Breast epithelium (tissue), 4 donors: Measurements from ENCODE around the gene ZNF485. TPM values are rescaled to one million over a fixed set of nuclear protein-coding genes. Genes with fewer than 3 reads are reported as not detected.

Experiments used
- DNase-seq, 2 donors: peaks; one replicate each; pipeline ENCODE4 v3.0.0-alpha.2; 2019; ENCODE audit warnings: low spot score in 2 of 2
- H3K27ac ChIP-seq, 2 donors: fragments of 200-600 bp; sonication (generic) in 1 of 2; one replicate each; pipeline ENCODE4 v1.5.1; 2016 to 2019; ENCODE audit warnings: mild to moderate bottlenecking in 1 of 2
- H3K27me3 ChIP-seq, 2 donors: fragments of 200-600 bp; sonication (generic) in 1 of 2; one replicate each; pipeline versions ENCODE4 v1.5.1 to v1.6.0; 2017 to 2019; ENCODE audit warnings: control low read depth in 1 of 2, mild to moderate bottlenecking in 1 of 2
- H3K36me3 ChIP-seq: fragments of 200-600 bp; one replicate; pipeline ENCODE4 v1.5.1; 2019
- H3K4me1 ChIP-seq, 2 donors: fragments of 200-600 bp; sonication (generic); one replicate each; pipeline ENCODE4 v1.5.1; 2016 to 2019; ENCODE audit warnings: control low read depth in 1 of 2
- H3K4me3 ChIP-seq, 3 donors: fragments of 200-600 bp; sonication (generic); 1 replicate in 2 of 3; 2 replicates in 1 of 3; pipeline ENCODE4 v1.5.1; 2016 to 2019; ENCODE audit warnings: mild to moderate bottlenecking in 3 of 3, moderate library complexity in 2 of 3
- H3K9me3 ChIP-seq, 2 donors: fragments of 200-600 bp; sonication (generic) in 1 of 2; one replicate each; pipeline ENCODE4 v1.5.1; 2016 to 2019; ENCODE audit warnings: control low read depth in 1 of 2
- POLR2A ChIP-seq: fragments of 450-650 bp; IDR thresholded peaks from one replicate; pipeline ENCODE4 v1.6.1; 2016; ENCODE audit warnings: antibody characterized with exemption, mild to moderate bottlenecking, moderate library complexity
- POLR2AphosphoS5 ChIP-seq, 3 donors: sonication (generic); formaldehyde crosslinking; IDR thresholded peaks; one replicate each; pipeline ENCODE4 v1.6.1; 2017; ENCODE audit warnings: antibody characterized with exemption in 3 of 3
- intact Hi-C: fragments of 100-400 bp; cut with DNase I; formaldehyde crosslinking; loops from one replicate; pipeline ENCODE4 v1.15.1; 2023; ENCODE audit warnings: low total_unique reads
- total RNA-seq, 3 donors: library from RNA; depleted of rRNA; stranded (reverse); fragments of >200 nt; gene quantifications; one replicate each; pipeline ENCODE4 v1.1.0, GENCODE V29; 2016
- TF ChIP-seq, protein P1 (sequence below), 3 donors: fragments of 450-650 bp; IDR thresholded peaks; one replicate each; pipeline ENCODE4 v1.5.1; 2016 to 2017; ENCODE audit warnings: antibody characterized with exemption in 3 of 3, mild to moderate bottlenecking in 3 of 3, moderate library complexity in 3 of 3

Gene ZNF485
- total RNA-seq, 3 donors from 2014 or later = 3.9 to 4.5 (median 4.0) TPM

DNA sequence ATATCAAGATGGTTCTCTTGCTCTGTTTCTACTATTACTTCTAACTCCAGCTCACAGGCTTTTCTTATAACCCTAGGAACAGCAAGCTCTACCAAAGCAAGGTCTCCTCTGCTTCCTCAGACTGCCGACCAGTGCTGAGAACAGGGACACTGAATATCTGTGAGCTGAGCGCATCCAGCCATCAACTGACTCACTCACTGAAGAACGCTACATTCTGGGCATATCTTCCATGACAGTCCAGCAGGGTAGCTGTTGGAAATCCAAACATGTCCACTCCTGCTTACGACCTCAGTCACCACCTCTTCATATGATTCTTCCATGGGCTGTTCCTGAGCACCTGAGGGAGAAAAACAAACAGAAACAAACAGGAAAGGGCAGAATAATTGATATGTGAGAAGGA, 39.6 kb downstream of the ZNF485 start:
- Histone ChIP-seq H3K4me3 (no peak overlapping the region), H3K9me3 (peaks cover 54 to 62% of the 10 kb centered on the region in 2 donors), H3K4me1 (no peaks in the 10 kb centered on the region), H3K27me3 (no peaks in the 10 kb centered on the region), H3K36me3 (peaks cover 26% of the 10 kb centered on the region), H3K27ac (no peak overlapping the region)
- no peak for DNase-seq
- TF ChIP-seq POLR2A = no peak
- TF ChIP-seq, protein P1, sequence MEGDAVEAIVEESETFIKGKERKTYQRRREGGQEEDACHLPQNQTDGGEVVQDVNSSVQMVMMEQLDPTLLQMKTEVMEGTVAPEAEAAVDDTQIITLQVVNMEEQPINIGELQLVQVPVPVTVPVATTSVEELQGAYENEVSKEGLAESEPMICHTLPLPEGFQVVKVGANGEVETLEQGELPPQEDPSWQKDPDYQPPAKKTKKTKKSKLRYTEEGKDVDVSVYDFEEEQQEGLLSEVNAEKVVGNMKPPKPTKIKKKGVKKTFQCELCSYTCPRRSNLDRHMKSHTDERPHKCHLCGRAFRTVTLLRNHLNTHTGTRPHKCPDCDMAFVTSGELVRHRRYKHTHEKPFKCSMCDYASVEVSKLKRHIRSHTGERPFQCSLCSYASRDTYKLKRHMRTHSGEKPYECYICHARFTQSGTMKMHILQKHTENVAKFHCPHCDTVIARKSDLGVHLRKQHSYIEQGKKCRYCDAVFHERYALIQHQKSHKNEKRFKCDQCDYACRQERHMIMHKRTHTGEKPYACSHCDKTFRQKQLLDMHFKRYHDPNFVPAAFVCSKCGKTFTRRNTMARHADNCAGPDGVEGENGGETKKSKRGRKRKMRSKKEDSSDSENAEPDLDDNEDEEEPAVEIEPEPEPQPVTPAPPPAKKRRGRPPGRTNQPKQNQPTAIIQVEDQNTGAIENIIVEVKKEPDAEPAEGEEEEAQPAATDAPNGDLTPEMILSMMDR (IDR thresholded peaks at IDR 0.05) = no peak
- TF ChIP-seq POLR2AphosphoS5 (IDR thresholded peaks at IDR 0.05) = no peak
- intact Hi-C loops = no loop called here

DNA sequence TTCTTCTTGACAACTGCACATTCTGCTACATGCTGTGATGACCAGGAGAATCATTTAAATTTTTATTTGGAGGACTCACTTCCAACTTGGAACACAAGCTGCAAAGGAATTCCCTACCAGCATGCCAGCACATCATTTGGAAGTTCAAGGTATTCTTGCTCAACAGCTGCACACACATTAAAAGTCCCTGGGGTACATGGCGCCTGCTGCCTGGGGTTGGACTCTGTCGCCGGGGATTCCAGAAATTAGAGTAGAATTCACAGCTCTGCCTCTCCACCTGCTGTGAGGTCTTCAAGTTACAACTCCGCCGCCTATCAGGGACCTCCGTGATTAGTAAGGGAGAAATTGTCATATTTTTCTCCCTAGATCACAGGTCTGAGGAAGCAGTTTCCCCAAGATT, 41.3 kb downstream of the ZNF485 start:
- no peaks in the 10 kb centered on the region for H3K27me3 ChIP-seq
- no peaks in the 10 kb centered on the region for H3K4me1 ChIP-seq
- TF ChIP-seq POLR2A (no peak), POLR2AphosphoS5 (IDR thresholded peaks at IDR 0.05) (no peak)
- TF ChIP-seq, protein P1 (IDR thresholded peaks at IDR 0.05) = no peak
- intact Hi-C loops = no loop called here
- no peak overlapping the region for H3K27ac ChIP-seq
- no peak for DNase-seq
- peak overlapping the region; percentile 76 to 95 (median 84) for H3K4me3 ChIP-seq
- peaks cover 43 to 45% of the 10 kb centered on the region in 2 donors for H3K9me3 ChIP-seq
- H3K36me3 ChIP-seq = peaks cover 26% of the 10 kb centered on the region

DNA sequence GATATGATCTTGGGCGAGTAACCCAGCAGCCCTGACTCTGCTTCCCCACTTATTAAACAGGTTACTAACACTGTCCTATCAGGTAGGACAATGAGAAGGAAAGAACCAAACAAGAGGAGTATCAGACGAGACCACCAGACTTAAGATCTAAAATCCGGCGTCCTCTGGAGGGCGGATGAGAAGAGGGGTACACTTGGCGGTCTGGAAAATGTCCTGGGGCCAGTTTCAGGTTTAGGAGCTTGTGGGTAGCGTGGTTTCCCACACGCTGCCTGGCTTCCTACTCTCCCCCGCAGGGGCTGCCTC, 41.8 kb downstream of the ZNF485 start:
- H3K27me3 ChIP-seq = no peaks in the 10 kb centered on the region
- peaks cover 38 to 40% of the 10 kb centered on the region in 2 donors for H3K9me3 ChIP-seq
- peaks cover 26% of the 10 kb centered on the region for H3K36me3 ChIP-seq
- H3K4me3 ChIP-seq = peak overlapping the region; percentile 76 to 95 (median 84)
- peak overlapping the region; percentile 87 to 92 for H3K27ac ChIP-seq
- no peak for TF ChIP-seq POLR2A
- TF ChIP-seq POLR2AphosphoS5 (IDR thresholded peaks at IDR 0.05) = no peak
- TF ChIP-seq, protein P1 (IDR thresholded peaks at IDR 0.05) = no peak
- H3K4me1 ChIP-seq = no peaks in the 10 kb centered on the region
- intact Hi-C loops = no loop called here
- no peak for DNase-seq

DNA sequence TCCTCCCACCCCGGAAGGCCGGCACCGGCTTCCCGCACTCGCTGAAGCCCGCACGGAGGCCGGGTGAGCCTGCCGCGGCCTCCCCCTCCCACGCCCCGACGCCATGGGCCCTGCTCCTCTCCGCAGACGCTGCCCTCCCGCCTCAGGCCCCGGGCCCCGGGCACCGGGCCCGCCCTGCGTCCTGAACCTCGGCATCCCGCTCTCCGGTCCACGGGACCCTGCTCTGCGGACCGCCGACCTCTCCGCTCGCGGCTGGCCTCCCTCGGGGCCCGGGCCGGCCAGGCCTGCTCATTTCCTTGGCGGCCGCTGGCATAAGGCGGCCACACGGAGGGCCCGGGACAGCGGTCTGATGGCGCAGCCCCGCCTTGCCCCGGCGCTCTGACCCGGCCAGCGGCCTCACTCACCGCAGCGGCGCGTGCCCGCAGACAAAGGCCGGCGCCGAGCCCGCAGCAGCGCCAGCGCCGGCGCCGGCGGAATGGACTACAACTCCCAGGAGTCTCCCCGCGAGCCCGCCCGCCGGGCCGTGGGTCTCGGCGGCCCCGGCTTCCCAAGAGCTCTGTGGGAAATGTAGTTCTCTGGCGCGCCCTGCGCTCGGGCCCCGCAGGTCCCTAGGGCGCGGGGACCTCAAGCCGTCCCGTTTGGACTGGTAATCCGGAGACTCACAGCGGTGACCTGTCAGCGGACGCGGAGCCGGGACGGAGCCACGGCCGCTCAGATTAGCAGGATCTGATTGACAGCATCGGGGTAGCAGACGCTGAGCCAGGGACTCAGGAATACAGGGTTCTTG, 42.4 kb downstream of the ZNF485 start, which contains the start of gene ZNF32:
ZNF32 (minus strand) TSS at position 484 of the 787 bp plus-strand sequence. CDS start 2,748 bp downstream, outside the sequence.
- peak; percentile 66 to 71 for DNase-seq
- intact Hi-C loops = no loop called here

DNA sequence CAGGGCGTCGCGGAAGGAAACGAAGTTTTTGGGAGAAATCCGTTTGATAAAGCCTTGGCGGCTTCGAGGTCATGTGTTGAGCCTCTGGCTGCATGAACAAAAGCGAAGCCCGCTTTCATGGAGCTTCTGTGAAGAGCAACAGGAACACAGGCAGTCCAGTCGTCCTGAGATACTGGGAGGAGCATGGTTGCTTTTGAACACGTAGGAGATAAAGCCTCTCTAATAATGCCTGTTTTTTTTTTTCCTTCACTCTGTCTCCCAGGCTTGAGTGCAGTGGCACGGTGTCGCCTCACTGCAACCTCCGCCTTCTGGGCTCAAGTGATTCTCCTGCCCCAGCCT, 42.9 kb downstream of the ZNF485 start:
- Histone ChIP-seq H3K9me3 (peaks cover 27 to 29% of the 10 kb centered on the region in 2 donors), H3K4me3 (peak overlapping the region; percentile 76 to 95 (median 84)), H3K4me1 (no peaks in the 10 kb centered on the region), H3K27me3 (no peaks in the 10 kb centered on the region), H3K36me3 (peaks cover 18% of the 10 kb centered on the region), H3K27ac (peak overlapping the region; percentile 87 to 92)
- no peak for DNase-seq
- intact Hi-C loops = no loop called here
- TF ChIP-seq POLR2A (no peak), POLR2AphosphoS5 (IDR thresholded peaks at IDR 0.05) (peak in 1 of 3 donors; percentile 6)

More for the DNA sequence above, 42.4 kb downstream of the ZNF485 start, which contains the start of gene ZNF32:
- H3K4me1 ChIP-seq = no peaks in the 10 kb centered on the region
- peak within 1 kb of the TSS; percentile 76 to 95 (median 84) for H3K4me3 ChIP-seq
- H3K9me3 ChIP-seq = peaks cover 33 to 35% of the 10 kb centered on the region in 2 donors
- no peaks in the 10 kb centered on the region for H3K27me3 ChIP-seq
- peak within 1 kb of the TSS; percentile 87 to 92 for H3K27ac ChIP-seq
- peak in 1 of 3 donors; percentile 24 for TF ChIP-seq POLR2AphosphoS5 (IDR thresholded peaks at IDR 0.05)
- TF ChIP-seq POLR2A = no peak
- peaks cover 23% of the 10 kb centered on the region for H3K36me3 ChIP-seq

DNA sequence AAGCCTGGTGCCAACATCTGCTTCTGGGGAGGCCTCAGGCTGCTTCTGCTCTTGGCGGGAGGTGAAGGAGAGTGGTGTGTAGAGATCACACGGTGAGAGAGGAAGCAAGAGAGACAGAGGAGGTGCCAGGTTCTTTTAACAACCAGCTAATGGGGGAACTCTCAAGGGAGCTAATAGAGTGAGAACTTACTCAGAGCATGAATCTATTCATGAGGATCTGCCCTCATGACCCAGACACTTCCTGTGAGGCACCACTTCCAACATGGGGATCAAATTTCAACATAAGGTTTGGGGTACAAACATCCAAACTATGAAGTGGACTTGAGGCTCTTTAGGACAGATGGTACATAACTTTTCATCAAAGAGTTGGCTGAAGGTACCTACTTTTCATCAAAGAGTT, 47.5 kb downstream of the ZNF485 start:
- H3K4me1 ChIP-seq = no peaks in the 10 kb centered on the region
- no peaks in the 10 kb centered on the region for H3K36me3 ChIP-seq
- H3K27me3 ChIP-seq = no peaks in the 10 kb centered on the region
- no peak overlapping the region for H3K4me3 ChIP-seq
- intact Hi-C loops = no loop called here
- TF ChIP-seq POLR2A (no peak), POLR2AphosphoS5 (IDR thresholded peaks at IDR 0.05) (no peak)
- TF ChIP-seq, protein P1 (IDR thresholded peaks at IDR 0.05) = no peak
- H3K27ac ChIP-seq = no peak overlapping the region
- DNase-seq = no peak
- no peaks in the 10 kb centered on the region for H3K9me3 ChIP-seq
